ENCODE results near the gene SLC18A3. TPM values are rescaled to one million over a fixed set of nuclear protein-coding genes. Genes with fewer than 3 reads are reported as not detected.

The SLC18A3 gene
- total RNA-seq, 1 experiment from 2014 or later, result 0.30 TPM

- Histone ChIP-seq H3K27ac (ENCODE audit: low read depth, low read length, poor library complexity, severe bottlenecking) (no peak overlapping the region), H3K4me1 (ENCODE audit: insufficient read depth, low read length, poor library complexity, severe bottlenecking) (no peaks in the 10 kb centered on the region), H3K9me3 (ENCODE audit: low read depth, low read length, poor library complexity, severe bottlenecking) (no peaks in the 10 kb centered on the region), H3K36me3 (ENCODE audit: insufficient read depth, low read length, poor library complexity, severe bottlenecking) (no peaks in the 10 kb centered on the region), H3K27me3 (replicated peaks; ENCODE audit: insufficient read depth, low read depth, low read length, poor library complexity) (peaks cover 90% of the 10 kb centered on the region), H3K4me3 (ENCODE audit: low read depth, low read length, poor library complexity, severe bottlenecking) (peak overlapping the region; percentile 11)
- ChIA-PET CTCF (interaction anchor here (0.6 kb wide), 1 partner anchor 19 kb away, joined by 3 read pairs; no protein-coding TSS in a partner anchor), POLR2A (ENCODE audit: low non-redundant PET) (no interaction called here)
- no TSS peak for BruUV-seq (replicated peaks)
- intact Hi-C loops (cut with micrococcal nuclease; ENCODE audit: unreplicated experiment), result no loop called here
- DNase-seq (ENCODE audit: low spot score), result peak; percentile 79
- TF ChIP-seq EZH2 (IDR thresholded peaks at IDR 0.05; ENCODE audit: borderline replicate concordance, low read depth, low read length, poor library complexity, severe bottlenecking), result no peak
- peak; percentile 51 for TF ChIP-seq CTCF (conservative IDR thresholded peaks at IDR 0.05; ENCODE audit: low read depth, low read length)
These were observed 2.5 kb downstream of the SLC18A3 start for GRCh38 chr10:49612513-49613164.

DNA sequence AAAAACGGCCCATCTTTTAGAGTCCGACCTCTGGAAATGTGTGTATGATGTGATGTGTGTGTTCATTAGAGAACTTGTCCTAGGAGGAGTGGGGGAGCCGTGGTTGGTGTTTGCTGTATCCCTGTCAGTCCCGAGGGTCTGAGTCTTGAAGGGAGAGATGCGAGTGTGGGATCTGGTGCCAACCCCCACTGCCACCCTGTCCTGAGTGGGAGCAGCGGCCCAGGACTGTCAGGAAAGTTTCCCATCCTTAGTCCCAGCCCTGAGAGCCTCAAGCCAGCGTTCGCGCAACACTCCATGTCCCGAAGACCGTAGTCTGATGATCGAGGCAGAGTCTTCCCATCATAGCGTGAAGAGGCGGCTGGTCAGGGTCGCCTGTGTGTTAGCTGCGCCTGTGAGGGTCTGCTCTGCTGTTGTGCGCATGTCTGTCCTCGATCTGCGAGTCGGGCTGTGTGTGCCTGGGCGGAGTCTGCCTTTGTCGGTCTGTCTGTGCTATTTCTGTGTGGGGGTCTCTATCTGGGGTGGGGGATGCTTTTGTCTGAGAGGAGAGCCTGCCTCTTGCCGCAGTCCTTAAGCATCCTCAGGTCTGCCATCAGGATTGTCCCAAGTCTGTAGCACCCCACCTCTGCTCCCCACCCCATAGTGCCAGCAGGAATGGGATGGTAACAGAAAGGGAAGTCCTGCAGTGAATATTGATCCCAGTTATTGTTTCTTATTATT lies 3.2 kb downstream of the SLC18A3 start:
- DNase-seq (ENCODE audit: low spot score), result no peak
- intact Hi-C loops (cut with micrococcal nuclease; ENCODE audit: unreplicated experiment), result no loop called here
- Histone ChIP-seq H3K27ac (ENCODE audit: low read depth, low read length, poor library complexity, severe bottlenecking) (no peak overlapping the region), H3K4me1 (ENCODE audit: insufficient read depth, low read length, poor library complexity, severe bottlenecking) (no peaks in the 10 kb centered on the region), H3K9me3 (ENCODE audit: low read depth, low read length, poor library complexity, severe bottlenecking) (no peaks in the 10 kb centered on the region), H3K27me3 (replicated peaks; ENCODE audit: insufficient read depth, low read depth, low read length, poor library complexity) (peaks cover 83% of the 10 kb centered on the region), H3K4me3 (ENCODE audit: low read depth, low read length, poor library complexity, severe bottlenecking) (peak overlapping the region; percentile 11), H3K36me3 (ENCODE audit: insufficient read depth, low read length, poor library complexity, severe bottlenecking) (no peaks in the 10 kb centered on the region)
- TF ChIP-seq CTCF (conservative IDR thresholded peaks at IDR 0.05; ENCODE audit: low read depth, low read length), result no peak
- TF ChIP-seq EZH2 (IDR thresholded peaks at IDR 0.05; ENCODE audit: borderline replicate concordance, low read depth, low read length, poor library complexity, severe bottlenecking), result peak; percentile 86
- CTCF ChIA-PET, result no interaction called here
- BruUV-seq (replicated peaks), result no TSS peak
- POLR2A ChIA-PET (ENCODE audit: low non-redundant PET), result no interaction called here

DNA sequence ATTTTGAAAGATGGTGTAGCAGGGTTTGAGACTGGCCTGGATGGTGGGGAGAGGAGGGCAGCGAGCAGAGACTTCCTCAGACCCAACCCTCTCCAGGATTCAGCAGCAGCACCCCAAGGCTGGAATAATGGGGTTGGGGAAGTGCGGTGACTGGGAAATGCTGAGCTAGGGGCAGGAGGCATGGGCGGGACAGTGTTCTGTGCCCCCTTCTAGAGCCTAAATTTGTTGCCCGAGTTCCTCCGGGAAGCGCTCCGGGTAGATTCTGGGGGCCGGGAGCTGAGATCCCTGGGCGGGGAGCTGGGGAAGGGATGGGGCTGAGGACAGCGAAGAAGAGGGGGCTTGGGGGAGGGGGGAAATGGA lies 3.8 kb downstream of the SLC18A3 start, which contains the start of gene CHAT:
Gene CHAT, plus strand, starts transcription at position 156 of the 360 bp plus-strand sequence. Its CDS starts 153 bp downstream, at position 309.
- no peak within 1 kb of the TSS for H3K27ac ChIP-seq (ENCODE audit: low read depth, low read length, poor library complexity, severe bottlenecking)
- intact Hi-C loops (cut with micrococcal nuclease; ENCODE audit: unreplicated experiment), result no loop called here
- no peak for TF ChIP-seq CTCF (conservative IDR thresholded peaks at IDR 0.05; ENCODE audit: low read depth, low read length)
- TF ChIP-seq EZH2 (IDR thresholded peaks at IDR 0.05; ENCODE audit: borderline replicate concordance, low read depth, low read length, poor library complexity, severe bottlenecking), result no peak
- DNase-seq (ENCODE audit: low spot score), result no peak
- H3K4me3 ChIP-seq (ENCODE audit: low read depth, low read length, poor library complexity, severe bottlenecking), result peak within 1 kb of the TSS; percentile 11
- H3K36me3 ChIP-seq (ENCODE audit: insufficient read depth, low read length, poor library complexity, severe bottlenecking), result no peaks in the 10 kb centered on the region
- CTCF ChIA-PET, result no interaction called here
- H3K27me3 ChIP-seq (replicated peaks; ENCODE audit: insufficient read depth, low read depth, low read length, poor library complexity), result peaks cover 78% of the 10 kb centered on the region
- POLR2A ChIA-PET (ENCODE audit: low non-redundant PET), result no interaction called here
- H3K9me3 ChIP-seq (ENCODE audit: low read depth, low read length, poor library complexity, severe bottlenecking), result no peaks in the 10 kb centered on the region
- H3K4me1 ChIP-seq (ENCODE audit: insufficient read depth, low read length, poor library complexity, severe bottlenecking), result no peaks in the 10 kb centered on the region
- BruUV-seq (replicated peaks), result no TSS peak

Measured in A673 (cell line).